Measurements from ENCODE around the gene GALNT2. TPM values are rescaled to one million over a fixed set of nuclear protein-coding genes. Genes with fewer than 3 reads are reported as not detected.

GALNT2 gene
- total RNA-seq, 4 donors from 2014 or later, result 41.7 to 56.4 (median 50.7) TPM

DNA sequence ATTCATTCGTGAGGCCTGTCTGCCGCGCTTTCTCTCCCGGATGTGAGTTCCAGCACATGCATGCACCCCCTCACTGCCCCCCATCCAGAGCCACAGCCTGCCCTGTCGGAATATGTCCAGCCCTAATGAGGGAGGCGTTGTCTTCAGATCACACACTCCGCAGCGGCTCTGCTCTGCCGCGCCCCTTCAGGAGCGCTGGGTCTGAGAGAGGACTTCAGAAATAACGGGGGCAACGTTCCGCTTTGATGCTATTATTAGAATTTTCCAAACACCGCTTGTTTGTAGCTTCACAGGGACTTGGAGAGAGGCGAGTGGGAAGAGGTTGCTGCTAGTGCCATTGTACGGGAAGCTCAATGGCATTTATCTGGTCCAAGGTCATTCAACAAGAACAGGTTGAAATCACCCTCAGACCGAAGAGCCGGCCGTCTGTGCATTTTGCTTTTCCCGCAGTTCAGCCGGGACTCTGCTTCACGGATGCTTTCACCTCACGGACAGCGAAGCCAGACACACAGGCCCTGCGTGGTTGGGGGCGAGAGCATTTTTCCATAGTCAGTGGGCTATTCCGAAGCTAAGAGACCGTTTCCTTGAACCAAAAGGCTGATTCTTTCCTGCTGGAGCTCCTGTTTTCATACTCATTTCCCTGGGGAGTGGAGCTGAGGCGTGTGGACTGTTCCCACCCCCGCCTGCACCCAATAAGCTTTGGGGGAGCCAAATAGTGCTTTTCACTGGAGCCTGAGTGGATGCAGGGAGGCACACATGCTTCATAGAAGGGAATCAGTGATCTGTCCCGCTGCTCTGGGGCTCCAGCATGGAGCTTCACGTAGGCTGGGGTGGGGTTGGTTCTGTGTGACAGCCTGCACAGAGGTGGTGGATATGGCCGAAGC, 69.7 kb downstream of the GALNT2 start:
- TF ChIP-seq, protein P1, sequence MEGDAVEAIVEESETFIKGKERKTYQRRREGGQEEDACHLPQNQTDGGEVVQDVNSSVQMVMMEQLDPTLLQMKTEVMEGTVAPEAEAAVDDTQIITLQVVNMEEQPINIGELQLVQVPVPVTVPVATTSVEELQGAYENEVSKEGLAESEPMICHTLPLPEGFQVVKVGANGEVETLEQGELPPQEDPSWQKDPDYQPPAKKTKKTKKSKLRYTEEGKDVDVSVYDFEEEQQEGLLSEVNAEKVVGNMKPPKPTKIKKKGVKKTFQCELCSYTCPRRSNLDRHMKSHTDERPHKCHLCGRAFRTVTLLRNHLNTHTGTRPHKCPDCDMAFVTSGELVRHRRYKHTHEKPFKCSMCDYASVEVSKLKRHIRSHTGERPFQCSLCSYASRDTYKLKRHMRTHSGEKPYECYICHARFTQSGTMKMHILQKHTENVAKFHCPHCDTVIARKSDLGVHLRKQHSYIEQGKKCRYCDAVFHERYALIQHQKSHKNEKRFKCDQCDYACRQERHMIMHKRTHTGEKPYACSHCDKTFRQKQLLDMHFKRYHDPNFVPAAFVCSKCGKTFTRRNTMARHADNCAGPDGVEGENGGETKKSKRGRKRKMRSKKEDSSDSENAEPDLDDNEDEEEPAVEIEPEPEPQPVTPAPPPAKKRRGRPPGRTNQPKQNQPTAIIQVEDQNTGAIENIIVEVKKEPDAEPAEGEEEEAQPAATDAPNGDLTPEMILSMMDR (IDR thresholded peaks at IDR 0.05; ENCODE audit: low read depth), result no peak

DNA sequence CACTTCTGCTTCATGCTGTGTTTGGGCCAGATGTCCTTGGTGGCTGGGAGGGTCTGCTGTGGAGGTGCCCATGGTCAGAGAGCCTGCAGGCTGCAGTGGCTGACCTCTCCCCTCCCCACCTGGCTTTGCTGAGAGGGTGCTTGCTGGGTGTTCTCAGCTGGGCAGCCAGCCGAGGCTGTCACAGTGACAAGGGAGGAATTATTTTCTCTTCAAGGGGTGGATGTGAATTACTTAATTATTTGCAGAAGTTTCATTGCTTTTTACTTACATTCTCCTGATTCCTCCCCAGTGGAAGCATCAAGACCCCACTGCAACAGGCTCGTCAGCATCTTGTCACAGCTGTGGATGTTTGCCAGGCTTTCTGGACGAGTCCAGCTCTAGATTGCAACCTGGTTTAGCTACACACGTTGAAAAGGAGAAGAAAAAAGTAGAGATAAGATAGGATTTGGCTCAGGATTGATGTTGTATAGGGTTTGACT, 70.3 kb downstream of the GALNT2 start:
- TF ChIP-seq, protein P1 (IDR thresholded peaks at IDR 0.05; ENCODE audit: low read depth), result no peak

DNA sequence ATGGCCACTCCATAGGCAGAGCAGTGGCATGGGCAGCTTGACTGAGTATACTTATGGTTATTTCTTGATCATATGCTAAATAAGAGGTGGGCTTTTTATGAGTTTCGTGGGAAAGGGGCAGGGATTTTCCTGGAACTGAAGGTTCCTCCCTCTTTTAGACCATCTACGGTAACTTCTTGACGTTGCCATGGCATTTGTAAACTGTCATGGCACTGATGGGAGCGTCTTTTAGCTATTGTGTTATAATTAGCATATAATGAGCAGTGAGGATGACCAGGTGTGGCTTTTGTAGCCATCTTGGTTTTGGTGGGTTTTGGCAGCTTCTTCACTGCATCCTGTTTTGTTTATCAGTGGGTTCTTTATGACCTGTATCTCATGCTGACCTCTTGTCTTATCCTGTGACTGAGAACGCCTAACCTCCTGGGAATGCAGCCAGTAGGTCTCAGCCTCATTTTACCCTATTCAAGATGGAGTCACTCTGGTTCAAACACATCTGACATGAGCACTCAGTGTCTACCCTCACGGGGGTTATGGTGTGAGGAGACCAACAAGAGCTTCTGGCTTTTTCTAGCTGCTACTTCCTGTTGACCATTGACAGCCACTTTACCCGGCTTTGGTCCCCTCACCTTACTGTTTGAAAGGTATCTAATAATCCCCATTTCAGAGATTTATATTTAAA, 71.7 kb downstream of the GALNT2 start:
- TF ChIP-seq, protein P1 (IDR thresholded peaks at IDR 0.05; ENCODE audit: low read depth), result no peak

DNA sequence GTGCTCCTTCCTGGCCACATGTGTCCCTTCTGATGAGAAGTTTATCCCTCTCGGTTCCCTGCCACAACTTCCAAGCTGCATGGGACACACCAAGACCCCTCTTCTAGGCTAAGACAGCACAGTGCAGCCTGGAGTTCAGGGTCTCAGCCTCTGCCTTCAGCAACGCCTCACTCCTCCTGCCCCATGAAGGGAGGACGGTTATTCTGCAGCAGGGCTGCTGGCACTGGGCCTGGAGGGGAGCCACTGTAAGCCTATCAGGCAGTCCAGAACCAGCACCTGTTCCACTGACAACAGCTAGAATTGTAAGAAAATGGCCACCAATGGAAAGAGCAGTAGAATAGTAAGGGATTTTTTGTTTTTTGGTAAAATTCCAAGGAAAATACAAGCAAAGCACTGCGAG, 72.3 kb downstream of the GALNT2 start:
- TF ChIP-seq, protein P1 (IDR thresholded peaks at IDR 0.05; ENCODE audit: low read depth), result no peak

DNA sequence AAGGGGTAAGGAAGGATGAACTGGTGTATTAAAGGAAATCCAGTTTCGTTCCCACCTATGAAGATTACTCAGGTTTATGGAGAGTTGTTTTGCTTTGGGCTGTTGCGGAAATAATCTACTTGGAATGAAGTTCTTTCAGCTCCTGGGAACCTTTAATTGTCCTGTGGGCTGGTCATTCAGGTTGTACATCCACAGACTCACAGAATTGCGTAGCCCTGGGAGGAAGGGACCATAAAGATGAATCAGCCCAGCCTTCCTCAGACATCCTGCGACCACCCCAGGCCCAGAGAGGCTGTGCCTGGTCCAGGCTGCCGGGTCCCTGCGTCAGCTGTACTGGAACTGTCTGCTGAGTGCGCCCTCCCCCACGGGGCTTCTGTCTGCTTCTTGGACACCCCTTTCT, 72.7 kb downstream of the GALNT2 start:
- TF ChIP-seq, protein P1 (IDR thresholded peaks at IDR 0.05; ENCODE audit: low read depth), result no peak

DNA sequence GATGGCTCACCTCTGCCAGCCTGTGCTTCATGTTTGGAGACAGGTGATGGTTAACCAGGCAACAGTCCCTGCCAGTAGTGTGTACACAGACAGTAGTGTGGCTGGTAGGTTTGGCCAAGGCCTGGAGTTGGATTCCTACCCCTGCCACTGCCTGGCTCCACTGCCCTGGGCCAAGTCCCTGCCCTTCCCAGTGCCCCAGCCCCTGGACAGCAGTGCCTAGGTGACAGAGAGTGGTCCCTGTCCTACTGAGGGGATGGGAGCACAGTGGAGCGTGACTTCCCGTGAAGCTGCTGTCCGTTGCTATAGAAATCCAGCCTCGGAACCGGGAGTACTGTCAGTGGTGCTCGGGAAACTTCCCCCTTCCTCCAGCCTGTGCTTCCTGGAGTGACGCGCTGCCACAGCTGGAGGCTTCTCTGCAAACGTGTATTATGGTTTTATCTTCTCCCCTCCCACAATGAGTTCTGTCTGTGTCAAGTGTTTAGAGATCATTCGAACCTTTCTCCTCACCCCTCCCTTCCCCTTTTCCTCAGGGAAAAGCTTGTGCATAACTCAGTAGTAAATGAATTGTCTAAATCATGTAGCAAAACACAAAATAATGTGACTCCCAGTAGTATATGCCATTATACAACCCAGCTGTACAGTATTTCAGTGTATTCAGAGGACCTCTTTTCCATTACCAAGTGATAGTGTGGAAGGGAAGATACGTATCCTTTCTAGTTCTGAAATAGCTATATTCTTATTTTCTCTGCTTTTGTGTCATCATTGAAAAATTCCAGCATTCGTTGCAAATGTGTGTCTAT, 73.4 kb downstream of the GALNT2 start:
- TF ChIP-seq, protein P1 (IDR thresholded peaks at IDR 0.05; ENCODE audit: low read depth), result no peak

Measured in subcutaneous adipose tissue (tissue), 4 donors.